GM23338 (cell line): ENCODE data around the gene PDE3B. TPM values are rescaled to one million over a fixed set of nuclear protein-coding genes. Genes with fewer than 3 reads are reported as not detected.

Source experiments
- ATAC-seq: fragments of 200-7000 bp; cut with Tn5 transposase; 3 replicates; pipeline ENCODE4 v1.9.1; 2020
- DNase-seq: peaks from one replicate; pipeline ENCODE4 v3.0.0-alpha.2; 2015; ENCODE audit warnings: low spot score
- H2AFZ ChIP-seq: fragments of 200-600 bp; sonication (generic); 2 replicates; pipeline ENCODE4 v1.8.0; 2016; ENCODE audit warnings: antibody characterized with exemption, mild to moderate bottlenecking, moderate library complexity
- H3F3A ChIP-seq: fragments of 200-600 bp; sonication (generic); replicated peaks from 2 replicates; pipeline ENCODE4 v1.8.0; 2017; ENCODE audit warnings: antibody characterized with exemption, mixed run types, low read depth
- H3K27ac ChIP-seq: fragments of 200-600 bp; sonication (generic); 2 replicates; pipeline ENCODE4 v1.6.1; 2016; ENCODE audit warnings: low read depth
- H3K27me3 ChIP-seq: fragments of 200-600 bp; sonication (generic); 2 replicates; pipeline ENCODE4 v1.8.0; 2016; ENCODE audit warnings: mild to moderate bottlenecking, mixed run types, moderate library complexity; ENCODE audit not compliant: insufficient read depth
- H3K36me3 ChIP-seq: fragments of 200-600 bp; sonication (generic); 2 replicates; pipeline ENCODE4 v1.8.0; 2016; ENCODE audit warnings: mild to moderate bottlenecking; ENCODE audit not compliant: insufficient read depth
- H3K4me1 ChIP-seq: fragments of 200-600 bp; sonication (generic); 2 replicates; pipeline ENCODE4 v1.8.0; 2016; ENCODE audit warnings: mild to moderate bottlenecking, moderate library complexity; ENCODE audit not compliant: insufficient read depth
- H3K4me2 ChIP-seq: fragments of 200-600 bp; sonication (generic); 2 replicates; pipeline ENCODE4 v1.7.1; 2017; ENCODE audit warnings: mixed run types
- H3K4me3 ChIP-seq: fragments of 200-600 bp; sonication (generic); 2 replicates; pipeline ENCODE4 v1.6.1; 2016; ENCODE audit warnings: mixed run types
- H3K79me2 ChIP-seq: fragments of 200-600 bp; sonication (generic); replicated peaks from 2 replicates; pipeline ENCODE4 v1.8.0; 2017; ENCODE audit warnings: mild to moderate bottlenecking; ENCODE audit not compliant: insufficient read depth
- H3K9me2 ChIP-seq: fragments of 200-600 bp; sonication (generic); 2 replicates; pipeline ENCODE4 v1.8.0; 2017; ENCODE audit not compliant: insufficient read depth
- H4K20me1 ChIP-seq: fragments of 200-600 bp; sonication (generic); replicated peaks from 2 replicates; pipeline ENCODE4 v1.8.0; 2017; ENCODE audit warnings: mild to moderate bottlenecking; ENCODE audit not compliant: insufficient read depth
- H3K27ac Mint-ChIP-seq: 2 replicates; pipeline ENCODE4 v1.8.0; 2020; ENCODE audit warnings: inconsistent platforms, mild to moderate bottlenecking, moderate library complexity, mixed read lengths
- H3K27me3 Mint-ChIP-seq: 3 replicates; pipeline ENCODE4 v1.8.0; 2022; ENCODE audit warnings: low read depth, mild to moderate bottlenecking, moderate library complexity, mixed read lengths, inconsistent platforms; ENCODE audit not compliant: insufficient read depth, poor library complexity
- H3K36me3 Mint-ChIP-seq: 3 replicates; pipeline ENCODE4 v1.8.0; 2021; ENCODE audit warnings: low read depth, mild to moderate bottlenecking, inconsistent platforms, moderate library complexity, mixed read lengths
- H3K4me1 Mint-ChIP-seq: 3 replicates; pipeline ENCODE4 v1.8.0; 2020; ENCODE audit warnings: mild to moderate bottlenecking, inconsistent platforms, mixed read lengths
- H3K4me3 Mint-ChIP-seq: 3 replicates; pipeline ENCODE4 v1.8.0; 2021; ENCODE audit warnings: moderate library complexity, mild to moderate bottlenecking, inconsistent platforms, mixed read lengths
- H3K9me3 Mint-ChIP-seq: 3 replicates; pipeline ENCODE4 v1.8.0; 2020; ENCODE audit warnings: moderate library complexity, mild to moderate bottlenecking, inconsistent platforms, mixed read lengths
- CREB1 ChIP-seq: fragments of 250-450 bp; sonication (Bioruptor Pico); IDR thresholded peaks from 2 replicates; pipeline ENCODE4 v1.5.0; 2020; ENCODE audit warnings: low read depth, mild to moderate bottlenecking, moderate library complexity
- ETS1 ChIP-seq: IDR thresholded peaks from 2 replicates; pipeline ENCODE4 v1.6.1; 2016; ENCODE audit warnings: antibody characterized with exemption
- EZH2 ChIP-seq: fragments of 200-600 bp; sonication (generic); IDR thresholded peaks from one replicate; pipeline ENCODE4 v1.8.0; 2017; ENCODE audit warnings: antibody characterized with exemption, mild to moderate bottlenecking, low read depth; ENCODE audit not compliant: unreplicated experiment
- EZH2phosphoT487 ChIP-seq: fragments of 200-600 bp; sonication (generic); IDR thresholded peaks from one replicate; pipeline ENCODE4 v1.8.1; 2018; ENCODE audit warnings: antibody characterized with exemption; ENCODE audit not compliant: unreplicated experiment
- JUNB ChIP-seq: IDR thresholded peaks from one replicate; pipeline ENCODE4 v1.6.1; 2016; ENCODE audit warnings: antibody characterized with exemption; ENCODE audit not compliant: unreplicated experiment
- NANOG ChIP-seq: IDR thresholded peaks from 2 replicates; pipeline ENCODE4 v1.6.1; 2016; ENCODE audit warnings: antibody characterized with exemption, borderline replicate concordance
- POLR2AphosphoS5 ChIP-seq: IDR thresholded peaks from 2 replicates; pipeline ENCODE4 v1.6.1; 2016; ENCODE audit warnings: antibody characterized with exemption, low read depth
- REST ChIP-seq: IDR thresholded peaks from one replicate; pipeline ENCODE4 v1.6.1; 2018; ENCODE audit warnings: antibody characterized with exemption; ENCODE audit not compliant: unreplicated experiment
- STAT1 ChIP-seq: IDR thresholded peaks from one replicate; pipeline ENCODE4 v1.6.1; 2016; ENCODE audit warnings: antibody characterized with exemption; ENCODE audit not compliant: unreplicated experiment
- ZNF114 ChIP-seq: fragments of 250-450 bp; sonication (Bioruptor Pico); IDR thresholded peaks from 2 replicates; pipeline ENCODE4 v1.5.0; 2020; ENCODE audit warnings: mild to moderate bottlenecking, moderate library complexity
- ZNF331 ChIP-seq: fragments of 250-450 bp; sonication (Bioruptor Pico); IDR thresholded peaks from 2 replicates; pipeline ENCODE4 v1.5.0; 2020; ENCODE audit warnings: low read depth, mild to moderate bottlenecking, moderate library complexity
- ZNF462 ChIP-seq: fragments of 250-450 bp; sonication (Bioruptor Pico); IDR thresholded peaks from 2 replicates; pipeline ENCODE4 v1.5.0; 2020; ENCODE audit warnings: mild to moderate bottlenecking, moderate library complexity
- polyA plus RNA-seq: library from polyadenylated mRNA; unstranded; fragments of >200 nt; fragmentation: Nextera tagmentation; extraction: Ambion mirVana; gene quantifications from 2 replicates; pipeline ENCODE4 v1.2.1, GENCODE V29; 2016
- total RNA-seq: library from RNA; depleted of rRNA; stranded (reverse); fragments of >200 nt; shearing (Covaris generic); gene quantifications from 2 replicates; pipeline ENCODE4 v1.2.3, GENCODE V29; 2014

Gene PDE3B
- total and polyA plus RNA-seq, 2 experiments from 2014 or later = 4.3 to 21.3 TPM

DNA sequence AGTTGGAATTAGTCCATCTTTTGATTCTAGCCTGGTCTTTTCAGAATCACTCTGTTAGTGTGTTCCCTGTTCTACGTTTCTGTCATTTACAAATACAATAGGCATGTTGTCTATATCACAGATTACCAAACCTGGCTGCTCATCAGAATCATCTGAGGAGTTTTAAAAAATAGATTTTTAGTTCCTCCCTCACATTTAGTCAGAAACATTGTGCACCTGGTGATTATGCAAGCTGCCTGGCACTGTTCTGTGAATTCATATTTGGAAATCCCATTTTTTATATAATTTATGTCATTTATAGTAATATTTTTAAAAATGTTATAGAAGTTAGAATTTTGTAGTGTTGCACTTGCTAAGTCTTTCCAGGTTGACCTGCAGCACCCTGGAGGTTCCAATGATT, 107.3 kb downstream of the PDE3B start:
- ATAC-seq (no peak), DNase-seq (no peak)
- Mint-ChIP-seq H3K27ac (no peak overlapping the region), H3K4me3 (no peak overlapping the region), H3K27me3 (no peaks in the 10 kb centered on the region), H3K4me1 (peaks cover 11% of the 10 kb centered on the region), H3K36me3 (no peaks in the 10 kb centered on the region), H3K9me3 (no peaks in the 10 kb centered on the region)
- H4K20me1 ChIP-seq = peaks cover 4% of the 10 kb centered on the region; the same call in 1 of the 2 replicates
- no peak overlapping the region for H3K4me3 ChIP-seq
- no peaks in the 10 kb centered on the region for H3K27me3 ChIP-seq
- peaks cover 12% of the 10 kb centered on the region for H3K4me1 ChIP-seq
- TF ChIP-seq ZNF114 (CRISPR knock-in tag) (no peak), STAT1 (no peak), NANOG (no peak)
- H3K4me2 ChIP-seq = no peak overlapping the region
- no peak overlapping the region for H2AFZ ChIP-seq
- no peaks in the 10 kb centered on the region for H3K36me3 ChIP-seq
- H3K27ac ChIP-seq = no peak overlapping the region
- H3F3A ChIP-seq = no peaks in the 10 kb centered on the region
- no peaks in the 10 kb centered on the region for H3K9me2 ChIP-seq
- no peaks in the 10 kb centered on the region for H3K79me2 ChIP-seq

GRCh38 chr11:14751975-14752407, 108.4 kb downstream of the PDE3B start:
- no peaks in the 10 kb centered on the region for H3K27me3 ChIP-seq
- TF ChIP-seq ZNF462 (no peak), NANOG (no peak), STAT1 (no peak), ETS1 (no peak), EZH2 (no peak), CREB1 (CRISPR knock-in tag) (no peak), ZNF331 (CRISPR knock-in tag) (no peak), ZNF114 (CRISPR knock-in tag) (no peak), REST (no peak), POLR2AphosphoS5 (no peak), EZH2phosphoT487 (no peak), JUNB (no peak)

More at GRCh38 chr11:14751975-14752407, 108.4 kb downstream of the PDE3B start:
- ATAC-seq (no peak), DNase-seq (no peak)
- Histone ChIP-seq H3K4me3 (no peak overlapping the region), H2AFZ (no peak overlapping the region), H3K36me3 (no peaks in the 10 kb centered on the region), H3K79me2 (no peaks in the 10 kb centered on the region), H4K20me1 (no peaks in the 10 kb centered on the region; the same call in 1 of the 2 replicates), H3K4me1 (peaks cover 5% of the 10 kb centered on the region), H3K9me2 (no peaks in the 10 kb centered on the region), H3F3A (no peaks in the 10 kb centered on the region), H3K27ac (no peak overlapping the region), H3K4me2 (no peak overlapping the region)
- H3K9me3 Mint-ChIP-seq = no peaks in the 10 kb centered on the region
- H3K4me1 Mint-ChIP-seq = peaks cover 5% of the 10 kb centered on the region
- H3K36me3 Mint-ChIP-seq = no peaks in the 10 kb centered on the region
- no peak overlapping the region for H3K4me3 Mint-ChIP-seq
- H3K27me3 Mint-ChIP-seq = no peaks in the 10 kb centered on the region
- no peak overlapping the region for H3K27ac Mint-ChIP-seq
